Measurements from ENCODE around the gene MALSU1.
"Not testable (repeated sequence)": the region's sequence is repeated elsewhere in the genome, so short reads cannot be mapped to it uniquely, and the experiment has no call there.

Gene MALSU1

DNA sequence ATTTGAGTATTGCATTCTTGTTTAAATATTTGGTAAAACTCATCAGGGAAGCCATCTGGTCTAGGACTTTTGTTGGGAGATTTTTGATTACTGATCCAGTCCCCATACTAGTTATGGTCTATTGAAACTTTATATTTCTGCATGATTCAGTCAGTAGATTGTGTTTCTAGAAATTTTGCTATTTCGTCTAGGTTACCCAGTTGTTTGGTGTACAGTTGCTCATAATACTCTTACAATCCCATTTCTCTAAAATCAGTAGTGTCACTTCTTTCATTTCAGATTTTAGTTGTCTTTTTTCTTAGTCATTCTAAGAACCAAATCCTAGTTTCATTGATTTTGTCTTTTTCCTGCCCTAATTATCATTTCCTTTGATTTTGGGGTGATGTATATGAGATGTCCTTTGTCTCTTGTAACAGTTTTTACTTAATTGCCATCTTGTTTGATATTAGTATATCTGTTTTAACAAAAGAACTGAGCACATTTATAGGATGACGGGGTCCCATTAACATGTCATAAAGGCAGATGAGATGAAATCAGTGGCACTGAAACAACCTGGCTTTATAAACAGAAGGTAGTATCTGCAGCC, 7.9 kb downstream of the MALSU1 start:
- Histone ChIP-seq H3K36me3 (ENCODE audit: control insufficient read depth, insufficient read depth, low read length) (peaks cover 88% of the 10 kb centered on the region), H3K27ac (ENCODE audit: low read depth, low read length, severe bottlenecking) (no peak overlapping the region), H3K9me3 (ENCODE audit: control insufficient read depth, low read length) (no peaks in the 10 kb centered on the region), H3K4me3 (ENCODE audit: extremely low read depth, insufficient read depth, low read length, poor library complexity, severe bottlenecking) (no peak overlapping the region), H3K4me1 (ENCODE audit: control insufficient read depth, insufficient read depth, low read length, poor library complexity, severe bottlenecking) (no peaks in the 10 kb centered on the region)
- 100% methylated on average over 1 of the region's 2 CpGs for WGBS, 2 experiments (ENCODE audit: insufficient coverage in 2 of 2)

GRCh38 chr7:23308754-23309153, 9.6 kb downstream of the MALSU1 start:
- no peaks in the 10 kb centered on the region for H3K4me1 ChIP-seq (ENCODE audit: control insufficient read depth, insufficient read depth, low read length, poor library complexity, severe bottlenecking)
- WGBS, 2 experiments (ENCODE audit: insufficient coverage in 2 of 2), result 100% methylated on average over 1 of the region's 6 CpGs; no CpG with 5 or more reads in 1 of the 2 experiments
- no peaks in the 10 kb centered on the region for H3K9me3 ChIP-seq (ENCODE audit: control insufficient read depth, low read length)
- H3K4me3 ChIP-seq (ENCODE audit: extremely low read depth, insufficient read depth, low read length, poor library complexity, severe bottlenecking), result no peak overlapping the region
- H3K36me3 ChIP-seq (ENCODE audit: control insufficient read depth, insufficient read depth, low read length), result peaks cover 90% of the 10 kb centered on the region
- no peak overlapping the region for H3K27ac ChIP-seq (ENCODE audit: low read depth, low read length, severe bottlenecking)

DNA sequence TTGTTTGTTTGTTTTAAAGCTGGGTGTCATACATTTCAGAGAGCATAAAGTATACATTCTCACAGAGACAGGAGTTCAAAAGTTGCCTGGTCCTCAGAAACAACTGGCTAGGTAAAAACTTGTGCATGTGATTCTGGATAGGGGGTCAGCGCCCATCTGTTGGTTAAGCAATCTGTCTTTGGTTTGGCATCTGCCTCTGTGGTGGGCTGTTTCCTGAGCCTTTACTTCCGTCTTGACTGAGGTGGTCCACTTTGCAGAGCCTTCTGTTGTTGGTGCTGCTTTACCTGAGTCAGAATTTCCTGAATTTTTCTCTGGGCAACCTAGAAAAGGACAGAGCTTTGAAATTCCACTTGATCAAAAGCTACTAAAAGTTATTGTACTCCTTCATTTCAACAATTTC, 13.0 kb downstream of the MALSU1 start:
- not testable (repeated sequence) for H3K4me3 ChIP-seq (ENCODE audit: extremely low read depth, insufficient read depth, low read length, poor library complexity, severe bottlenecking); H3K27ac ChIP-seq (ENCODE audit: low read depth, low read length, severe bottlenecking); H3K9me3 ChIP-seq (ENCODE audit: control insufficient read depth, low read length); H3K4me1 ChIP-seq (ENCODE audit: control insufficient read depth, insufficient read depth, low read length, poor library complexity, severe bottlenecking)
- WGBS, 2 experiments (ENCODE audit: insufficient coverage in 2 of 2), result 90 to 94% methylated on average over 1 to 2 of the region's 2 CpGs
- peaks cover 86% of the 10 kb centered on the region for H3K36me3 ChIP-seq (ENCODE audit: control insufficient read depth, insufficient read depth, low read length)

DNA sequence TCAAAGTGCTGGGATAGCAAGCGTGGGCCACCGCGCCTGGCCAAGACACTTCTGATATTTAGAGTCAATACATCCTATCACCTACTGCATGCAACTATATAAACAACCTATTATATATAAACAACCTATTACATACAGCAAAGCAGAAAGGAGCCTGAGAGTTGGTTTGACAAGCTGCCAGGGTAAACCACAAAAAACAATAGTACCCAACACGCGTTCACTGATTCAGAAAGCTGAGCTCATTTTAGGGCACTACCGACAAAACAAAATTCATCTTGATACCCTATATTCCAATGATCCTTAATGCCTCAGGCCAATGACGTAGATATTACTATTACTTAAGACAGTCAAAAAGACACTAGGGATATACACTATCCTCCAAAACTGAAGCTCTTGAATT, 16.2 kb downstream of the MALSU1 start:
- no peaks in the 10 kb centered on the region for H3K9me3 ChIP-seq (ENCODE audit: control insufficient read depth, low read length)

DNA sequence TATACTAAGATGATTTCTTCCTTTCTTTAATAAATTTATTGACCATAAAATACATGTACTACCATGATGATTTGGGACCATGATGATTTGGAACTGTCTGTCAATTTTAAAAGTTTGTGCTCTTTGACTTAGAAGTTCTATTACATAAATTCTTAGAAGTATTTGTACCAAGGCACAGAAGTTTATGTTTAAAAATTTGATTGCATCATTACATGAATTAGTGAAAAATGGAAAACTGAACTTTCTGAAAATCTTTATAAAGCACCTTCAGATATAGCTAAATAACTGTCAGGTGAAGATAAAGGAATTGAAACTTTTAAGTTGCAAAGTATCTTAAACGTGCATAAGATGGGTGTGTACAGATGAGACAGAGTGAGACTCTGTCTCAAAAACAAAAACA, 32.0 kb downstream of the MALSU1 start:
- WGBS, 2 experiments (ENCODE audit: insufficient coverage in 2 of 2), result no CpG with 5 or more reads among the region's 1 CpG
- H3K4me3 ChIP-seq (ENCODE audit: extremely low read depth, insufficient read depth, low read length, poor library complexity, severe bottlenecking), result no peak overlapping the region
- H3K27ac ChIP-seq (ENCODE audit: low read depth, low read length, severe bottlenecking), result no peak overlapping the region
- H3K9me3 ChIP-seq (ENCODE audit: control insufficient read depth, low read length), result no peaks in the 10 kb centered on the region
- no peaks in the 10 kb centered on the region for H3K4me1 ChIP-seq (ENCODE audit: control insufficient read depth, insufficient read depth, low read length, poor library complexity, severe bottlenecking)
- H3K36me3 ChIP-seq (ENCODE audit: control insufficient read depth, insufficient read depth, low read length), result peaks cover 83% of the 10 kb centered on the region

More for the DNA sequence above, 16.2 kb downstream of the MALSU1 start:
- no peaks in the 10 kb centered on the region for H3K4me1 ChIP-seq (ENCODE audit: control insufficient read depth, insufficient read depth, low read length, poor library complexity, severe bottlenecking)
- 95 to 98% methylated on average over 6 to 7 of the region's 7 CpGs for WGBS, 2 experiments (ENCODE audit: insufficient coverage in 2 of 2)
- peaks cover 90% of the 10 kb centered on the region for H3K36me3 ChIP-seq (ENCODE audit: control insufficient read depth, insufficient read depth, low read length)
- no peak overlapping the region for H3K4me3 ChIP-seq (ENCODE audit: extremely low read depth, insufficient read depth, low read length, poor library complexity, severe bottlenecking)
- no peak overlapping the region for H3K27ac ChIP-seq (ENCODE audit: low read depth, low read length, severe bottlenecking)

DNA sequence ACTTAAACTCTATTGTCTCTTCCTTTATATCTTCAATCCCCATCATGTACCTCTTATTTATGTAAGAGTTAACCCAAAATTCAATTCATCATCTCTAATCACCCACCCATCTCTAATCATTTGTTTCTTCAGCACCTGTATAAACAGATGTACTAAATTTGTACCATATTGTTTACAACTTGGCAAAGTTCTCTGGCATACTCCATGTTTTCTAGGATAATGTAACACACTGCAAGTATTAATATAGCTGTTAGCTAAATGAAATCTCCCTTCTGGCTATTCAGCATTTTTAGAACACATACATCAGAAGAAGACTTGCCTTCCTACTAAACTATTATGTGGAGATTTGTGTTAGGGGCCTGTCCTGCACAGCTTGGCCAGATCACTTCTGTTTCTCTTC, 33.1 kb downstream of the MALSU1 start:
- Histone ChIP-seq H3K27ac (ENCODE audit: low read depth, low read length, severe bottlenecking) (no peak overlapping the region), H3K36me3 (ENCODE audit: control insufficient read depth, insufficient read depth, low read length) (peaks cover 91% of the 10 kb centered on the region), H3K4me1 (ENCODE audit: control insufficient read depth, insufficient read depth, low read length, poor library complexity, severe bottlenecking) (no peaks in the 10 kb centered on the region), H3K9me3 (ENCODE audit: control insufficient read depth, low read length) (no peaks in the 10 kb centered on the region), H3K4me3 (ENCODE audit: extremely low read depth, insufficient read depth, low read length, poor library complexity, severe bottlenecking) (no peak overlapping the region)

- H3K4me3 ChIP-seq (ENCODE audit: extremely low read depth, insufficient read depth, low read length, poor library complexity, severe bottlenecking), result no peak overlapping the region
- H3K36me3 ChIP-seq (ENCODE audit: control insufficient read depth, insufficient read depth, low read length), result peaks cover 91% of the 10 kb centered on the region
- H3K4me1 ChIP-seq (ENCODE audit: control insufficient read depth, insufficient read depth, low read length, poor library complexity, severe bottlenecking), result no peaks in the 10 kb centered on the region
- 80 to 100% methylated on average over 1 of the region's 4 CpGs for WGBS, 2 experiments (ENCODE audit: insufficient coverage in 2 of 2)
- no peak overlapping the region for H3K27ac ChIP-seq (ENCODE audit: low read depth, low read length, severe bottlenecking)
- no peaks in the 10 kb centered on the region for H3K9me3 ChIP-seq (ENCODE audit: control insufficient read depth, low read length)
Measured at GRCh38 chr7:23332910-23333612, 33.9 kb downstream of the MALSU1 start.

- Histone ChIP-seq H3K4me3 (ENCODE audit: extremely low read depth, insufficient read depth, low read length, poor library complexity, severe bottlenecking) (no peak overlapping the region), H3K27ac (ENCODE audit: low read depth, low read length, severe bottlenecking) (no peak overlapping the region), H3K36me3 (ENCODE audit: control insufficient read depth, insufficient read depth, low read length) (peaks cover 95% of the 10 kb centered on the region), H3K9me3 (ENCODE audit: control insufficient read depth, low read length) (no peaks in the 10 kb centered on the region), H3K4me1 (ENCODE audit: control insufficient read depth, insufficient read depth, low read length, poor library complexity, severe bottlenecking) (no peaks in the 10 kb centered on the region)
- WGBS, 2 experiments (ENCODE audit: insufficient coverage in 2 of 2), result 94 to 98% methylated on average over 6 to 7 of the region's 9 CpGs
Measured at GRCh38 chr7:23333671-23334246, 34.6 kb downstream of the MALSU1 start.

DNA sequence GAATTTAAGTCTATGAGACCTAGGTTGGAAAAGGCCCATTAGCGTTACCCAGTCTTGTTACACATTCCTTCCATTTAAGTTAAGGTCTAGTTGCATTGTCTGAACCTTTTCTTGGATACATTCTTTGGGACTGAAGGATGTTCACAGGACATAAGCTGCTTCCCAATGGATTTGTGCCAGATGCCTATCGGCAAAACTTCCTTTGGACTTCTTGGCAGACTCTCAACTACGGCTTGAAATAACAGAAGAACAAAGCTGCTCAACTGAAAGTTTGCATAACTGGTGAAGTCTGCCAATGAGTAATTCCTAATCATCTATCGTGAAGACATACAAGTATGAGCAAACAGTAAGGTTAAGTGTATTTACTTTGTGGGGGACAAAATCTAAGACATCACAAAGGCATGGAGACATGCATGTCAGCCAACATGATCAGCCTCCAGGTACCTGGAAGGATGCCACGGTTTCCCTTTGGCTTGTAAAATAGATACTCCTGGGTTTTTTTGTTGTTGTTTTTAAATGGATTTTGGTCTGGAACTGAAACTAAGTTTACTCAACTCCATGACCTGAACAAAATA, 35.4 kb downstream of the MALSU1 start:
- H3K36me3 ChIP-seq (ENCODE audit: control insufficient read depth, insufficient read depth, low read length), result peaks cover 96% of the 10 kb centered on the region
- H3K9me3 ChIP-seq (ENCODE audit: control insufficient read depth, low read length), result no peaks in the 10 kb centered on the region
- WGBS, 2 experiments (ENCODE audit: insufficient coverage in 2 of 2), result 92 to 100% methylated on average over 3 of the region's 5 CpGs
- no peak overlapping the region for H3K27ac ChIP-seq (ENCODE audit: low read depth, low read length, severe bottlenecking)
- H3K4me3 ChIP-seq (ENCODE audit: extremely low read depth, insufficient read depth, low read length, poor library complexity, severe bottlenecking), result no peak overlapping the region
- no peaks in the 10 kb centered on the region for H3K4me1 ChIP-seq (ENCODE audit: control insufficient read depth, insufficient read depth, low read length, poor library complexity, severe bottlenecking)

DNA sequence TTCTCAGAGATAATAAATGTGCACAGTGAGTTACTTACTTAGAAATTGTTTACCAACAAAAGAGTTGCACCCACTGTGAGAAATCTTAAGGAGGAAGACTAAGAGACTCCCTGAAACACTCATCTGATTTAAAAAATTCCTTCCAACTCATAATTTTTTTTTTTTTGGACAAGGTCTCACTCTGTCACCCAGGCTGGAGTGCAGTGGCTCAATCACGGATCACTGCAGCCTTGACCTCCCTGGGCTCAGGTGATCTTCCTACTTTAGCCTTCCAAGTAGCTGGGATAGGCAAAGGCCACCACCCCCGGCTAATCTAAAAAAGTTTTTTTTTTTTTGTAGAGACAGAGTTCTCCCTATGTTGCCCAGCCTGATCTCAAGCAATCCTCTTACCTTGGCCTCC, 36.0 kb downstream of the MALSU1 start:
- Histone ChIP-seq H3K4me1 (ENCODE audit: control insufficient read depth, insufficient read depth, low read length, poor library complexity, severe bottlenecking) (no peaks in the 10 kb centered on the region), H3K36me3 (ENCODE audit: control insufficient read depth, insufficient read depth, low read length) (peaks cover 97% of the 10 kb centered on the region), H3K4me3 (ENCODE audit: extremely low read depth, insufficient read depth, low read length, poor library complexity, severe bottlenecking) (no peak overlapping the region), H3K27ac (ENCODE audit: low read depth, low read length, severe bottlenecking) (no peak overlapping the region), H3K9me3 (ENCODE audit: control insufficient read depth, low read length) (no peaks in the 10 kb centered on the region)
- WGBS, 2 experiments (ENCODE audit: insufficient coverage in 2 of 2), result 89 to 100% methylated on average over 1 of the region's 2 CpGs

GRCh38 chr7:23335621-23336020, 36.5 kb downstream of the MALSU1 start:
- no peaks in the 10 kb centered on the region for H3K4me1 ChIP-seq (ENCODE audit: control insufficient read depth, insufficient read depth, low read length, poor library complexity, severe bottlenecking)
- H3K27ac ChIP-seq (ENCODE audit: low read depth, low read length, severe bottlenecking), result no peak overlapping the region
- no peaks in the 10 kb centered on the region for H3K9me3 ChIP-seq (ENCODE audit: control insufficient read depth, low read length)
- H3K4me3 ChIP-seq (ENCODE audit: extremely low read depth, insufficient read depth, low read length, poor library complexity, severe bottlenecking), result no peak overlapping the region
- WGBS, 2 experiments (ENCODE audit: insufficient coverage in 2 of 2), result 97 to 100% methylated on average over 5 to 6 of the region's 6 CpGs
- H3K36me3 ChIP-seq (ENCODE audit: control insufficient read depth, insufficient read depth, low read length), result peaks cover 94% of the 10 kb centered on the region

Data from mesodermal cell (in vitro differentiated cells).